M059J (cell line): ENCODE data around the gene SFXN3. TPM values are rescaled to one million over a fixed set of nuclear protein-coding genes. Genes with fewer than 3 reads are reported as not detected.
"Not testable (repeated sequence)": the region's sequence is repeated elsewhere in the genome, so short reads cannot be mapped to it uniquely, and the experiment has no call there.

Experiments
- DNase-seq: peaks from one replicate; pipeline ENCODE4 v3.0.0-alpha.2; 2012; ENCODE audit warnings: low read depth
- total RNA-seq: library from RNA; depleted of rRNA; stranded (reverse); fragments of >200 nt; shearing (Covaris generic); gene quantifications from 2 replicates; pipeline ENCODE4 v1.2.3, GENCODE V29; 2014

The SFXN3 gene
- total RNA-seq, 1 experiment from 2014 or later: 58.0 TPM

GRCh38 chr10:101014966-101015581, 16.0 kb upstream of the SFXN3 start:
- DNase-seq: peak; percentile 90

GRCh38 chr10:101015582-101015973, 15.5 kb upstream of the SFXN3 start:
- no peak for DNase-seq

- no peak for DNase-seq
Observed at GRCh38 chr10:101016814-101017213, 14.2 kb upstream of the SFXN3 start.

- DNase-seq: no peak
Observed at GRCh38 chr10:101018118-101018599, 12.9 kb upstream of the SFXN3 start.

GRCh38 chr10:101018600-101019439, 12.2 kb upstream of the SFXN3 start:
- DNase-seq: peak; percentile 76

- no peak for DNase-seq
Observed at GRCh38 chr10:101019440-101019703, 11.7 kb upstream of the SFXN3 start.

GRCh38 chr10:101020427-101021075, 10.5 kb upstream of the SFXN3 start:
- DNase-seq: no peak

GRCh38 chr10:101021239-101021638, 9.8 kb upstream of the SFXN3 start:
- DNase-seq: no peak

GRCh38 chr10:101021692-101022251, 9.3 kb upstream of the SFXN3 start:
- DNase-seq: no peak

- DNase-seq: no peak
Observed at GRCh38 chr10:101022967-101023705, 7.9 kb upstream of the SFXN3 start.

GRCh38 chr10:101027106-101027720, 3.8 kb upstream of the SFXN3 start:
- DNase-seq: no peak

GRCh38 chr10:101028446-101029337, 2.3 kb upstream of the SFXN3 start:
- no peak for DNase-seq

- DNase-seq: no peak
Observed at GRCh38 chr10:101029520-101030295, 1.3 kb upstream of the SFXN3 start.

- DNase-seq: peak; percentile 70
Observed at GRCh38 chr10:101030496-101031127, 422 bp upstream of the SFXN3 start.

GRCh38 chr10:101031796-101032636, 982 bp downstream of the SFXN3 start:
- peak; percentile 77 for DNase-seq

- DNase-seq: peak; percentile 95
Observed at GRCh38 chr10:101032637-101033224, 1.7 kb downstream of the SFXN3 start.

GRCh38 chr10:101033276-101033675, 2.2 kb downstream of the SFXN3 start:
- DNase-seq: no peak

- not testable (repeated sequence) for DNase-seq
Observed at GRCh38 chr10:101034404-101034803, 3.4 kb downstream of the SFXN3 start.
